Right lobe of liver (tissue), 4 donors: ENCODE results near the gene RBM25.

Experiments used
- POLR2A ChIP-seq: fragments of 450-650 bp; IDR thresholded peaks from one replicate; pipeline ENCODE4 v1.6.1; 2017; ENCODE audit warnings: antibody characterized with exemption, mild to moderate bottlenecking
- TF ChIP-seq, protein P1 (sequence below), 4 donors: fragments of 200-600 bp in 3 of 4; fragments of 450-650 bp in 1 of 4; IDR thresholded peaks; one replicate each; pipeline versions ENCODE4 v1.5.1 to v1.8.0; 2016 to 2022; ENCODE audit warnings: antibody characterized with exemption in 4 of 4, mild to moderate bottlenecking in 2 of 4
- donor health status: DM: no; HTN: no; CAD: no.
- donor health status: DM: no; HTN: no; CAD: no.
- donor health status: DM: no; HTN: yes; CAD: no.

DNA sequence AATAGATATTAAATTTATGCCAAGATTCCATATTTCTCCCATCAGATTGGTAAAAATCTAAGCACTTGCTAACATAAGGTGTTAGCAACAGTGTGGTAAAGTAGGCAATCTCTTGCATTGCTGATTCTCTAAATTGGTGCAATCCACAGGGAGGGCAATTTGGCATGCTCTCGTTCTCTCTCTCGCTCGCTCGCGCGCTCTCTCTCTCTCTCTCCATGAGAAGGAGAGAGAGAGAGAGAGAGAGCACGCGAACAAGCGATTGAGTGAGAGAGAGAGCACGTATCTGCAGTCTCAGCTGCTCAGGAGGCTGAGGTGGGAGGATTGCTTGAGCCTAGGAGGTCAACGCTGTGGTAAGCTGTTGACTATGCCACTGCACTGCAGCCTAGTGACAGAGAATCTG lies 103.9 kb downstream of the RBM25 start:
- TF ChIP-seq, protein P1, sequence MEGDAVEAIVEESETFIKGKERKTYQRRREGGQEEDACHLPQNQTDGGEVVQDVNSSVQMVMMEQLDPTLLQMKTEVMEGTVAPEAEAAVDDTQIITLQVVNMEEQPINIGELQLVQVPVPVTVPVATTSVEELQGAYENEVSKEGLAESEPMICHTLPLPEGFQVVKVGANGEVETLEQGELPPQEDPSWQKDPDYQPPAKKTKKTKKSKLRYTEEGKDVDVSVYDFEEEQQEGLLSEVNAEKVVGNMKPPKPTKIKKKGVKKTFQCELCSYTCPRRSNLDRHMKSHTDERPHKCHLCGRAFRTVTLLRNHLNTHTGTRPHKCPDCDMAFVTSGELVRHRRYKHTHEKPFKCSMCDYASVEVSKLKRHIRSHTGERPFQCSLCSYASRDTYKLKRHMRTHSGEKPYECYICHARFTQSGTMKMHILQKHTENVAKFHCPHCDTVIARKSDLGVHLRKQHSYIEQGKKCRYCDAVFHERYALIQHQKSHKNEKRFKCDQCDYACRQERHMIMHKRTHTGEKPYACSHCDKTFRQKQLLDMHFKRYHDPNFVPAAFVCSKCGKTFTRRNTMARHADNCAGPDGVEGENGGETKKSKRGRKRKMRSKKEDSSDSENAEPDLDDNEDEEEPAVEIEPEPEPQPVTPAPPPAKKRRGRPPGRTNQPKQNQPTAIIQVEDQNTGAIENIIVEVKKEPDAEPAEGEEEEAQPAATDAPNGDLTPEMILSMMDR (IDR thresholded peaks at IDR 0.05), result no peak
- TF ChIP-seq POLR2A, result no peak
